Activated CD4-positive, alpha-beta T cell treated with anti-CD3 and anti-CD28 coated beads for 36 hours (primary cell): ENCODE data around the gene KNDC1. TPM values are rescaled to one million over a fixed set of nuclear protein-coding genes. Genes with fewer than 3 reads are reported as not detected.

Experiments used
- ATAC-seq: fragments of 200-7000 bp; cut with Tn5 transposase; one replicate; pipeline ENCODE4 v1.10.0; 2021; ENCODE audit warnings: mild to moderate bottlenecking, moderate library complexity
- CTCF ChIA-PET: fragments of 350-600 bp; sonication (Branson Sonifier 250); formaldehyde crosslinking; loops from one replicate; lab custom pipeline; 2021; ENCODE audit warnings: antibody characterized with exemption; lab: Charles Lee
- POLR2A ChIA-PET: fragments of 350-600 bp; sonication (Branson Sonifier 250); formaldehyde crosslinking; loops from one replicate; lab custom pipeline; 2021; ENCODE audit warnings: antibody characterized with exemption, inconsistent platforms; lab: Charles Lee
- DNase-seq: peaks from one replicate; pipeline ENCODE4 v3.0.0-alpha.2; 2020
- H3K27ac Mint-ChIP-seq: one replicate; pipeline ENCODE4 v1.8.0; 2021; ENCODE audit warnings: mixed read lengths
- H3K27me3 Mint-ChIP-seq: one replicate; pipeline ENCODE4 v1.8.0; 2021; ENCODE audit warnings: mixed read lengths
- H3K36me3 Mint-ChIP-seq: one replicate; pipeline ENCODE4 v1.8.0; 2021; ENCODE audit warnings: low read depth, mixed read lengths
- H3K4me1 Mint-ChIP-seq: one replicate; pipeline ENCODE4 v1.8.0; 2021; ENCODE audit warnings: mixed read lengths
- H3K4me3 Mint-ChIP-seq: one replicate; pipeline ENCODE4 v1.8.0; 2021; ENCODE audit warnings: mild to moderate bottlenecking, moderate library complexity, mixed read lengths
- H3K9me3 Mint-ChIP-seq: one replicate; pipeline ENCODE4 v1.8.0; 2021; ENCODE audit warnings: low read depth, mixed read lengths
- intact Hi-C, 2 experiments: fragments of 100-400 bp; cut with DNase I in 1 of 2; cut with micrococcal nuclease in 1 of 2; formaldehyde crosslinking; loops; one replicate each; pipeline versions ENCODE4 v1.14.2 to v1.15.1; 2022 to 2024; cut with DNase I, micrococcal nuclease
- total RNA-seq, 2 experiments: library from RNA; stranded (reverse); gene quantifications; one replicate each; pipeline ENCODE4 v1.2.3, GENCODE V29; 2021

KNDC1 gene
- total RNA-seq, 2 experiments from 2014 or later, result not detected

DNA sequence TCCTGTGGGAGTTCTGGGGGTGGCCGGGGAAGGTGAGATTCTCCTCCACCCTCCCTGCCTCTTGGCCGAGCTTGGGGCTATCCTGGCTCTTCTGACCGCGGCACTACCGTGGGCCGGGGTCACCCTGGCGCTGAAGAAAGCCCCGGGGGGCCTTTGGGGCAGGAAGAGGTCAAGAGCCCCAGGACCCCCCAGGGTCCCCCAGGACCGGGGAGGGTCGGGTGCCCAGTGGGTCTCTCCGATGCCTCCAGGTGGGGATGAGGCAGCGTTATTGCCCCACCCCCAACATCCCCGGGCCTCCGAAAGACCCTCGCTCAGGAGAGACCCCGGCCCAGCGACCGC, 439 bp upstream of the KNDC1 start:
- no peak overlapping the region for H3K4me3 Mint-ChIP-seq
- no peak overlapping the region for H3K27ac Mint-ChIP-seq
- H3K36me3 Mint-ChIP-seq, result no peaks in the 10 kb centered on the region
- no peaks in the 10 kb centered on the region for H3K9me3 Mint-ChIP-seq
- ATAC-seq, result no peak
- no peak for DNase-seq
- H3K4me1 Mint-ChIP-seq, result no peaks in the 10 kb centered on the region
- CTCF ChIA-PET, result no interaction called here
- peaks cover 16% of the 10 kb centered on the region for H3K27me3 Mint-ChIP-seq
- POLR2A ChIA-PET, result no interaction called here
- intact Hi-C loops, result no loop called here

- Mint-ChIP-seq H3K9me3 (no peaks in the 10 kb centered on the region), H3K27ac (no peak overlapping the region), H3K4me1 (no peaks in the 10 kb centered on the region), H3K4me3 (no peak overlapping the region), H3K36me3 (no peaks in the 10 kb centered on the region), H3K27me3 (peaks cover 14% of the 10 kb centered on the region)
- CTCF ChIA-PET, result interaction anchor here (1.4 kb wide), 1 partner anchor 18 kb away, joined by 4 read pairs; no protein-coding TSS in a partner anchor
- intact Hi-C loops, result no loop called here
- ATAC-seq (no peak), DNase-seq (no peak)
- POLR2A ChIA-PET, result no interaction called here
Observed at GRCh38 chr10:133160826-133161471, 930 bp downstream of the KNDC1 start.

DNA sequence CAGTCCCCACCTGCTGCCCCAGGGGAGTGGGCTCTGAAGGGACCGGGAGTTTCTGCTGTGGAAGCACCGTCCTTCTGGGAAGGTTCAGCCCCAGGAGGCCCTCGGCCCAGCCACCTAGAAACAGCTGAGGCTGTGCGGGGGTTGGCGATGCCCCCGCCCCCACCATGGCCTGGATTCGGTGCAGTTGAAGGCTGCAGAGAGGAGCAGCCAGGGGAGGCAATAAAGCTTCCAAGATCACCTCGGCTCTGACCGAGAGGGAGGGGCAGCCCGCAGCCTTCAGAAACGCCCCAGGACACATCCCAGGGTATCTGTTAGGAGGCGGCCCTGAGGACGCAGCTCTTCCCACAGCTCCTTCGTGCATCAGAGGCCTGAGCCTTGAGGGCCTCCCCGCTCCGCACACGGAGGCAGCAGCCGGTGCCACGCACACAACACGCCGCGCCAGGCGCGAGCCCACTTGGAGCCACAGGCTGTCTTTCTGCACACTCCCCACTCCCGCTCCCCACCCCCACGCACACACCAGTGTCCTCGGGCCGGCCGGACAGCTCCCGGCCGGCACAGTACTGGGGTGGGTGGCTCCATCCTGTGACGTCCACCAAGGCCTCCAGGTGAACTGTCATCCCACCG, 1.6 kb downstream of the KNDC1 start:
- Mint-ChIP-seq H3K27me3 (peaks cover 17% of the 10 kb centered on the region), H3K36me3 (no peaks in the 10 kb centered on the region), H3K4me1 (no peaks in the 10 kb centered on the region), H3K27ac (no peak overlapping the region), H3K4me3 (no peak overlapping the region), H3K9me3 (no peaks in the 10 kb centered on the region)
- DNase-seq (no peak), ATAC-seq (no peak)
- CTCF ChIA-PET, result interaction anchor here (1.4 kb wide), 1 partner anchor 18 kb away, joined by 4 read pairs; no protein-coding TSS in a partner anchor
- intact Hi-C loops, result no loop called here
- POLR2A ChIA-PET, result no interaction called here

GRCh38 chr10:133162178-133162909, 2.3 kb downstream of the KNDC1 start:
- ChIA-PET POLR2A (no interaction called here), CTCF (interaction anchor here (1.4 kb wide), 1 partner anchor 19 kb away, joined by 4 read pairs; no protein-coding TSS in a partner anchor)
- Mint-ChIP-seq H3K9me3 (no peaks in the 10 kb centered on the region), H3K4me3 (no peak overlapping the region), H3K4me1 (no peaks in the 10 kb centered on the region), H3K36me3 (no peaks in the 10 kb centered on the region), H3K27ac (no peak overlapping the region), H3K27me3 (peaks cover 17% of the 10 kb centered on the region)
- ATAC-seq (no peak), DNase-seq (no peak)
- intact Hi-C loops, result no loop called here

- intact Hi-C loops, result no loop called here
Observed at GRCh38 chr10:133162910-133163856, 3.2 kb downstream of the KNDC1 start.

DNA sequence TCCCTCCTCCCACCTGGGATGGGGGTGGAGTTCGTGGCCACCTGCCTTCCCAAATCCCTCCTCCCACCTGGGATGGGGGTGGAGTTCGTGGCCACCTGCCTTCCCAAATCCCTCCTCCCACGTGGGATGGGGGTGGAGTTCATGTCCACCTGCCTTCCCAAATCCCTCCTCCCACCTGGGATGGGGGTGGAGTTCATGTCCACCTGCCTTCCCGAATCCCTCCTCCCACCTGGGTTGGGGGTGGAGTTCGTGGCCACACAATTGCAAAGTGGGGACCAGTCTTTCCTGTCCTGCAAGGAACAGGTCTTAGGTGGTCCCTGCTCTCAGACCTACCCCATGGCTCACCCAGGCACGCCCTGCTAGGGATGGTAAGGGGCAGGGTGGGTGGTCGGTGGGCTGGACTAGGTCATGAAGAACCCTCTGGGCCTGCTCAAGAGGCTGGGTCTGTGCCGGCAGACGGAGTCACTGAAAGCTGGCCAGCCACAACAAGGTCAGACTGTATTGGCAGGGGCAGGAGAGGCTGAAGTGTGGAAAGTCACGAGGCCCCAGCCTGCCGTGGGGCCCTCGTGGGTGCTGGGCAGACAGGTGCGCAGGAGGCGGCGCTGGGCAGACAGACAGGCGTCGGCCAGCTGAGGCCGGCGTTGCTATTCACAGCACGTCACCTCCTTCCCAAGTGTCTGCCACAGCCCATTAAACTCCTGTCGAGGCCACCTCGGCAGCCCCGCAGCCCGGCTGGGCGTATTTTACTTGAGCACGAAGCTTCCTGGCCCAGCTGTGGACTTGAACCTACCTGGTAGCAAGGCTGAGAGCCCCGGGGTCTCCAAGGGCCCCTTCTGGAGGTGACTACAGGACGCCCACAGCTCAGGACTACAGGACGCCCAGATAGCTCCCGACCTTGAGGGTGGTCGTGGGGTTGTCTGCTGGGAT, 4.1 kb downstream of the KNDC1 start:
- intact Hi-C loops, result no loop called here
- no peaks in the 10 kb centered on the region for H3K9me3 Mint-ChIP-seq
- ATAC-seq (no peak), DNase-seq (no peak)
- ChIA-PET CTCF (no interaction called here), POLR2A (no interaction called here)
- H3K4me1 Mint-ChIP-seq, result no peaks in the 10 kb centered on the region
- H3K4me3 Mint-ChIP-seq, result no peak overlapping the region
- no peak overlapping the region for H3K27ac Mint-ChIP-seq
- H3K36me3 Mint-ChIP-seq, result no peaks in the 10 kb centered on the region
- peaks cover 17% of the 10 kb centered on the region for H3K27me3 Mint-ChIP-seq

More at GRCh38 chr10:133162910-133163856, 3.2 kb downstream of the KNDC1 start:
- no peak for DNase-seq
- Mint-ChIP-seq H3K9me3 (no peaks in the 10 kb centered on the region), H3K4me1 (no peaks in the 10 kb centered on the region), H3K27me3 (peaks cover 17% of the 10 kb centered on the region), H3K36me3 (no peaks in the 10 kb centered on the region), H3K27ac (no peak overlapping the region), H3K4me3 (no peak overlapping the region)
- no peak for ATAC-seq
- ChIA-PET POLR2A (no interaction called here), CTCF (no interaction called here)

DNA sequence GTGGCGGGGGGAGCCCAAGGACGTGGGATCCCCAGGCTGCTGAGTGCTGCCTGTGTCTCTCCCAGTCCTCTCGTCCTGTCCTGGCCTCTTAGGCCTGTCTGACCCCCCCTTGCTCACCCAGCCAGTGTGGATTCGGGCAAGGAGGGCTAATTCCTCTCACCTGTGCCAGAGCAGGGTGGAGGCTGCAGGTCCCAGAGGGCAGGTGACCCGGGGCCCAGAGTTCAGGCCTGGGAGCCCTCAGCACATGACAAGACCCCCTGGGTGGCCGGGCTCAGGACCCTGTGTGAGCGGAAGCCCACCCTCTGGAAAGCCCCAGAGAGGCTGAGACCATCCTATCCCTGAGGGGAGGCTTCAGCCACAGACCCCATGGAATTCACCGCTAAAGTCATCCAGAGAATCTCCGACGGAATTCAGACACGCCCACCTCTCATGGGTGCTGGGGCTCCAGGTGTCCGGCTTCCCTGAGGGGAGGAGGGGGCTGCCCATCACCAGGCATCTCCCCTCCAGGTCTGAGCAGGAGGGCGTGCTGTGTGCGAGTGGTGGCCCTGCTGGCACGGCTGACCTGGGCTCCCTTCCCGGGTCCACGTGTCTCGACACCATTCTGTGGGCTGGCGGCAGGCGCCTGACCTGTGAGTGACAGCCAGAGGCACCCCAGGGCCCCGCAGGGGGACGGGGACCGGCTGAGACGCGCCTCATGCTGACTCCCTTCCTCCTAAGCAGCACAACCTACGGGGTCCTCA, 5.0 kb downstream of the KNDC1 start:
- CTCF ChIA-PET, result interaction anchor here (0.5 kb wide), 1 partner anchor 324 kb away, joined by 3 read pairs; no protein-coding TSS in a partner anchor
- H3K9me3 Mint-ChIP-seq, result no peaks in the 10 kb centered on the region
- ATAC-seq, result no peak
- H3K36me3 Mint-ChIP-seq, result no peaks in the 10 kb centered on the region
- no peak overlapping the region for H3K27ac Mint-ChIP-seq
- no peak for DNase-seq
- intact Hi-C loops, result no loop called here
- POLR2A ChIA-PET, result no interaction called here
- no peaks in the 10 kb centered on the region for H3K4me1 Mint-ChIP-seq
- no peak overlapping the region for H3K4me3 Mint-ChIP-seq
- H3K27me3 Mint-ChIP-seq, result peaks cover 17% of the 10 kb centered on the region

DNA sequence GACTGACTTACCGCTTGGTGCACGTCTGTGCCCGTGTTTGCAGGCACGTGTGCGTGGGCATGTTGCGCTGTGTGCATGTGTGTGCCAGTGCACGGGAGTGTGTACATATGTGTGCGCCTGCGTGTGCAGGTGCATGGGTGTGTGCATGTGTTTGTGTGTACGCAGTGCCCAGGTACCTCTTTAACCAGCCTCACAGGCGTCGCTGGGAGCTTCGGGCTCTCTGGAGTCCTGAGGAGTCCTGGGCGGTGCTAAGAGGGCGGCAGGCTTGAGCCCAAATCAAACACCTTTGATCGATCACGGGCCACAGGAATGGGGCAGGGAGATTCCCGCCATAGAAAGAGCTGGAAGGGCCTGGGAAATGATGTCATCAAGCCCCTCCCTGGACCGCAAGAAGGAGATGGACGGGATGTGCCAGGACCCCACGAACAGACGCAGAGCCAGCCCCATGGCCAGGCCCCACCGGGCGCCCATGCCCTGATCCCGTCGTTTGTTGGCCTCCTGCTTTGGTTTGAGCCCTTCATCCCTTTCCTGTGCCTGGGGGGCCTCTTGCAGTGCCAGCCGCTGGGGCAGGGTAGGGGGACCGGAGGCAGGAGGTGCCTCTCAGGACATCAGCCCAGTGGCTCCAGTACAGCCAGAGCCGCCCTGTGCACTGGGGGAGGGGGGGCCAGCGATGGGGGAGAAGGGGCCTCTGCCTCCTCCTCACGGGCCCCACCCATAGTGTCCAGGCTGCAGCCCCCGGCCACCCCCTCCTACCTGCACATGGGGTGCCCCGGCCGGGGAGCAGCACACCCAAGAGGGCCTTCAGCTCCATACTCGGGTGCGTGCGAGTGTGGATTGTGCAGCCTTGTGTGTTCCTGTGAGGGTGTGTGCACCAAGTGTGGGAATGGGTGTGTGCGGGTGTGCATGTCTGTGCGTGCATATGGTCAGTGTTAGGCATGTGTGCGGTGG, 5.8 kb downstream of the KNDC1 start:
- H3K27me3 Mint-ChIP-seq, result peaks cover 15% of the 10 kb centered on the region
- CTCF ChIA-PET, result interaction anchor here (0.5 kb wide), 1 partner anchor 325 kb away, joined by 3 read pairs; no protein-coding TSS in a partner anchor
- POLR2A ChIA-PET, result no interaction called here
- H3K9me3 Mint-ChIP-seq, result no peaks in the 10 kb centered on the region
- no peak overlapping the region for H3K27ac Mint-ChIP-seq
- no peaks in the 10 kb centered on the region for H3K4me1 Mint-ChIP-seq
- ATAC-seq (no peak), DNase-seq (no peak)
- no peak overlapping the region for H3K4me3 Mint-ChIP-seq
- intact Hi-C loops, result no loop called here
- H3K36me3 Mint-ChIP-seq, result no peaks in the 10 kb centered on the region

DNA sequence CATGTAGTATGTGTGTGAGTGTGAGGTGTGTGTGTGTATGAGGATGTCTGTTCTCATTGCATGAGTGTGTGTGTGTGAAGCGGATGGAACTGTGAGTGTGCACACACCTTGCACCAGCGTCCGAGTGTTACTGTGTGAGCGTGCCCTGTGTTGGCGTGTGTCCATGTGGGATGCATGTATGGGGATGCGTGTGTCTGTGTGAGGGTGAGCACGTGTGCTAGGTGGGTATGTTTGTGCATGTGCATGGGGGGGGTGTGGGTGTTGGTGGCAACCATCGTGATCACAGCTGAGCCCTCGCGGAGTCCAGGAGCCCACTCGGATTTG, 6.4 kb downstream of the KNDC1 start:
- Mint-ChIP-seq H3K27me3 (peaks cover 12% of the 10 kb centered on the region), H3K4me1 (no peaks in the 10 kb centered on the region), H3K36me3 (no peaks in the 10 kb centered on the region), H3K4me3 (no peak overlapping the region), H3K9me3 (no peaks in the 10 kb centered on the region), H3K27ac (no peak overlapping the region)
- CTCF ChIA-PET, result no interaction called here
- POLR2A ChIA-PET, result no interaction called here
- DNase-seq (no peak), ATAC-seq (no peak)
- intact Hi-C loops, result no loop called here
